Dendritic cell treated with granulocyte-macrophage colony-stimulating factor and Interleukin-4, amounts not matched to agents 40 ng/mL and 50 ng/mL, for 4 days (primary cell): Measurements from ENCODE around the gene SLC5A12.
"Not testable (repeated sequence)": the region's sequence is repeated elsewhere in the genome, so short reads cannot be mapped to it uniquely, and the experiment has no call there.

ENCODE experiments used
- H3K27ac Mint-ChIP-seq: one replicate; pipeline ENCODE4 v1.8.0; 2022; ENCODE audit warnings: mild to moderate bottlenecking, mixed read lengths
- H3K27me3 Mint-ChIP-seq: one replicate; pipeline ENCODE4 v1.8.0; 2022; ENCODE audit warnings: mild to moderate bottlenecking, mixed read lengths
- H3K36me3 Mint-ChIP-seq: one replicate; pipeline ENCODE4 v1.8.0; 2022; ENCODE audit warnings: low read depth, mixed read lengths
- H3K4me1 Mint-ChIP-seq: one replicate; pipeline ENCODE4 v1.8.0; 2022; ENCODE audit warnings: low read depth, mixed read lengths
- H3K4me3 Mint-ChIP-seq: one replicate; pipeline ENCODE4 v1.8.0; 2022; ENCODE audit warnings: mild to moderate bottlenecking, moderate library complexity, mixed read lengths
- H3K9me3 Mint-ChIP-seq: one replicate; pipeline ENCODE4 v1.8.0; 2022; ENCODE audit warnings: mixed read lengths
- intact Hi-C: fragments of 100-400 bp; cut with micrococcal nuclease; formaldehyde crosslinking; loops from one replicate; pipeline ENCODE4 v1.15.0; 2022

Gene SLC5A12

GRCh38 chr11:26662916-26663315 lies 58.9 kb downstream of the SLC5A12 start:
- Mint-ChIP-seq H3K9me3 (no peaks in the 10 kb centered on the region), H3K4me1 (no peaks in the 10 kb centered on the region), H3K36me3 (no peaks in the 10 kb centered on the region), H3K27ac (no peak overlapping the region), H3K27me3 (no peaks in the 10 kb centered on the region), H3K4me3 (no peak overlapping the region)
- intact Hi-C loops: no loop called here

- Mint-ChIP-seq H3K27ac (no peak overlapping the region), H3K36me3 (no peaks in the 10 kb centered on the region), H3K4me1 (no peaks in the 10 kb centered on the region), H3K4me3 (no peak overlapping the region), H3K9me3 (no peaks in the 10 kb centered on the region), H3K27me3 (no peaks in the 10 kb centered on the region)
- intact Hi-C loops: no loop called here
Observed at GRCh38 chr11:26655287-26655686, 66.6 kb downstream of the SLC5A12 start.

GRCh38 chr11:26651916-26652315 lies 69.9 kb downstream of the SLC5A12 start:
- H3K4me1 Mint-ChIP-seq: no peaks in the 10 kb centered on the region
- no peaks in the 10 kb centered on the region for H3K9me3 Mint-ChIP-seq
- H3K27ac Mint-ChIP-seq: no peak overlapping the region
- H3K27me3 Mint-ChIP-seq: no peaks in the 10 kb centered on the region
- no peak overlapping the region for H3K4me3 Mint-ChIP-seq
- no peaks in the 10 kb centered on the region for H3K36me3 Mint-ChIP-seq
- intact Hi-C loops: loop anchor here (2.0 kb wide), 1 partner anchor 355 kb away; no protein-coding TSS in a partner anchor

- Mint-ChIP-seq H3K27me3 (no peaks in the 10 kb centered on the region), H3K4me3 (no peak overlapping the region), H3K36me3 (no peaks in the 10 kb centered on the region), H3K27ac (no peak overlapping the region), H3K4me1 (no peaks in the 10 kb centered on the region), H3K9me3 (no peaks in the 10 kb centered on the region)
- intact Hi-C loops: loop anchor here (2.0 kb wide), 1 partner anchor 353 kb away; no protein-coding TSS in a partner anchor
Observed at GRCh38 chr11:26649884-26650283, 72.0 kb downstream of the SLC5A12 start.

DNA sequence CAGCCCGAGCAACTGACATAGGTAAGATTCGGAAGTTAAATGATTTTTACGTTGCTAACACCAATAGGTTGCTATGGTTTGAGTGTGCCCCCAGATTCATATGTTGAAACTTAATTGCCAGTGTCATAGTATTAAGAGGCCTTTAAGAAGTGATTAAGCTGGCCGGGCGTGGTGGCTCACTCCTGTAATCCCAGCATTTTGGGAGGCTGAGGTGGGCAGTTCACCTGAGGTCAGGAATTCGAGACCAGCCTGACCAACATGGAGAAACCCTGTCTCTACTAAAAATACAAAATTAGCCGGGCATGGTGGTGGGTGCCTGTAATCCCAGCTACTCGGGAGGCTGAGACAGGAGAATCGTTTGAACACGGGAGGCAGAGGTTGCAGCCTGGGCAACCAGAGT lies 78.5 kb downstream of the SLC5A12 start:
- H3K9me3 Mint-ChIP-seq, intact Hi-C loops, H3K4me3 Mint-ChIP-seq, H3K4me1 Mint-ChIP-seq, H3K27me3 Mint-ChIP-seq, H3K36me3 Mint-ChIP-seq, H3K27ac Mint-ChIP-seq: not testable (repeated sequence)

GRCh38 chr11:26632691-26633159 lies 89.1 kb downstream of the SLC5A12 start:
- Mint-ChIP-seq H3K4me1 (no peaks in the 10 kb centered on the region), H3K27me3 (no peaks in the 10 kb centered on the region), H3K27ac (no peak overlapping the region), H3K4me3 (no peak overlapping the region), H3K9me3 (no peaks in the 10 kb centered on the region), H3K36me3 (no peaks in the 10 kb centered on the region)
- intact Hi-C loops: no loop called here

DNA sequence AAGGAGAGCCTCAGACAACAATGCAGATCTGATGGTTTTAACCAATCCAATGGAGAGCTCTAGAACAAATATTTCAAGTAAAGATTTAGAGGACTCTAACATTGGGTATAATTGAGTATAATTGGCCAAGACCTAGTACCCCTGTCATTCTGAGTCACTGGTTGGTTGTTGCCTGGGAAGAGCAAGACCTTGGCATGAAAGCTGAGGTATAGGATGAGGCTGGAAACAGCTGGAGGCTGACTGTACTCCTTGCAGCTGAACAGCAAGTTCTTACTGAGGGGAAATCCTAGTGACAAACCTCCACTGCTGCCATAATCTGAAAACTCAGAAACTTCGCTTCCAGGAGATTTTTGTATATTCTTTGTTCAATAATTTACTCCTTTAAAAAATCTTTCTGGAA lies 95.5 kb downstream of the SLC5A12 start:
- Mint-ChIP-seq H3K9me3 (no peaks in the 10 kb centered on the region), H3K27me3 (no peaks in the 10 kb centered on the region), H3K27ac (no peak overlapping the region), H3K36me3 (no peaks in the 10 kb centered on the region), H3K4me3 (no peak overlapping the region), H3K4me1 (no peaks in the 10 kb centered on the region)
- intact Hi-C loops: no loop called here

DNA sequence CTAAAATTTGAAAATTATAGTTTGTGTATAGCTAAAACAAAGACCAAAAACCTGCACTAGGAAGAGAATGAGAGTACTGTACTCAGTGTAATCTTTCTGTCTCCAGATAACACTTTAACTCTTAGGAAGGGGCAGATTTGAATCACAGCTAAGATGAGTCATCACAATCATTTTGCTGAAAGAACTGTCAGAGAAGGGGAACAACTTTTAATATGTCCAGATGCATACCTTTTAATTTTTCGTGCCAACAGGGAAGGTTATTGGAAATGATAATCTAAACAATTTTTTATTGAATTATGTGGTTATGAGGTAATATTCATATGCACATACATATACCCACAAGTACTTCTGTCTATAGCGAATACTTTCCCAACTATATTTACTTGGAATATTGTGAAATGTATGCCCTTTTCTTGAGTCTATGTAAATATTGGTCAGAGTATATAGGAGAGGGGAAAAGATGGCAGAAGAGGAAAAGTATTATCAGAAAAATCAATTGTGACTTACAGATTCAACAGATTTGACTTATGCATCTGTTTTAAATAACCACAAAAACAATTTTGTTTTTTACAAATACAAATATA lies 98.7 kb downstream of the SLC5A12 start:
- Mint-ChIP-seq H3K4me3 (no peak overlapping the region), H3K27me3 (no peaks in the 10 kb centered on the region), H3K27ac (no peak overlapping the region), H3K9me3 (no peaks in the 10 kb centered on the region), H3K36me3 (no peaks in the 10 kb centered on the region), H3K4me1 (no peaks in the 10 kb centered on the region)
- intact Hi-C loops: no loop called here

- H3K27ac Mint-ChIP-seq: no peak overlapping the region
- no peaks in the 10 kb centered on the region for H3K36me3 Mint-ChIP-seq
- no peaks in the 10 kb centered on the region for H3K9me3 Mint-ChIP-seq
- intact Hi-C loops: no loop called here
- H3K4me1 Mint-ChIP-seq: no peaks in the 10 kb centered on the region
- no peak overlapping the region for H3K4me3 Mint-ChIP-seq
- no peaks in the 10 kb centered on the region for H3K27me3 Mint-ChIP-seq
Observed at GRCh38 chr11:26622181-26622580, 99.7 kb downstream of the SLC5A12 start.

DNA sequence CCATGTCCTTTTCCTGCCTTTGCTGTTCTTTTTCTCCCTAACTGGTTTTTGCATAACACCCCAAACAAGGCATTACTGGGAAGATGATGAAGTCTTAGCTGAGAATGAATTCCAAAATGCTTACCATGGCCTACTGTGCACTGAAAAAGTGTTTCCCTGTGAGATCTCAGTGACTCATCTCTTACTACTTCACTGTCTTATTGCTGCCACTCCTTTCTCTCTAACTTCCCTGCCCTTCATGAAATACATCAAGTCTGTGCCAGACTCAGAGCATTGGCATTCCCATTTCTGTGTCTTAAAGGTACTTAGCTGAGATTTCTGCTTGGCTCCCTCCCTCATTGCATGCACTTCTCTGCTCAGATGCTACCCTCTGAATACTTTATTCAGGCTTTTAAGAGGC lies 100.7 kb downstream of the SLC5A12 start:
- no peaks in the 10 kb centered on the region for H3K36me3 Mint-ChIP-seq
- no peaks in the 10 kb centered on the region for H3K9me3 Mint-ChIP-seq
- no peak overlapping the region for H3K27ac Mint-ChIP-seq
- no peak overlapping the region for H3K4me3 Mint-ChIP-seq
- H3K27me3 Mint-ChIP-seq: no peaks in the 10 kb centered on the region
- no peaks in the 10 kb centered on the region for H3K4me1 Mint-ChIP-seq
- intact Hi-C loops: no loop called here

GRCh38 chr11:26620282-26621045 lies 101.4 kb downstream of the SLC5A12 start:
- Mint-ChIP-seq H3K36me3 (no peaks in the 10 kb centered on the region), H3K4me1 (no peaks in the 10 kb centered on the region), H3K9me3 (no peaks in the 10 kb centered on the region), H3K4me3 (no peak overlapping the region), H3K27me3 (no peaks in the 10 kb centered on the region), H3K27ac (no peak overlapping the region)
- intact Hi-C loops: no loop called here

DNA sequence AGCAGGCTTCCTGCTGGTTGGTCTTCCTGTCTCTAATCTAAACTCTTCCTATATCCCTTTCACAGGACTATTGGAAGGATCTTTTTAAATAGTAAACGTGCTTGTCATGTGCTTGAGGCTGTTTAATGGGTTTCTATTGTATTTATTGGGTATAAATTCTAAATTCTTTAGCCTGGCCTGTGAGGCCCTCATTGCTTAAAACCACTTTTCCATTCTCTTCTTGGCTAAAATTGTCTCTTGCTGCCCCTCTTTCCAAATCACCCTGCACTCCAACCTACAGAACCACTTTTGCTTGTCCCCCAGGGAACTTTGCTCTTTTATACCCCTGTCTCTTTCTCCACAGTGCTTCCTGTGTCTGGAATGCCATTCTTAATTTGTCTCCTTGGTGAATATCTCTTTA lies 103.4 kb downstream of the SLC5A12 start:
- intact Hi-C loops: no loop called here
- H3K4me3 Mint-ChIP-seq: no peak overlapping the region
- H3K27me3 Mint-ChIP-seq: no peaks in the 10 kb centered on the region
- no peak overlapping the region for H3K27ac Mint-ChIP-seq
- H3K36me3 Mint-ChIP-seq: no peaks in the 10 kb centered on the region
- H3K9me3 Mint-ChIP-seq: peaks cover 7% of the 10 kb centered on the region
- H3K4me1 Mint-ChIP-seq: no peaks in the 10 kb centered on the region
